GM23338 (cell line): ENCODE results near the gene NNAT.

ENCODE experiments used
- EZH2 ChIP-seq: fragments of 200-600 bp; sonication (generic); IDR thresholded peaks from one replicate; pipeline ENCODE4 v1.8.0; 2017; ENCODE audit warnings: antibody characterized with exemption, mild to moderate bottlenecking, low read depth; ENCODE audit not compliant: unreplicated experiment
- NANOG ChIP-seq: IDR thresholded peaks from 2 replicates; pipeline ENCODE4 v1.6.1; 2016; ENCODE audit warnings: antibody characterized with exemption, borderline replicate concordance
- POLR2AphosphoS5 ChIP-seq: IDR thresholded peaks from 2 replicates; pipeline ENCODE4 v1.6.1; 2016; ENCODE audit warnings: antibody characterized with exemption, low read depth
- STAT1 ChIP-seq: IDR thresholded peaks from one replicate; pipeline ENCODE4 v1.6.1; 2016; ENCODE audit warnings: antibody characterized with exemption; ENCODE audit not compliant: unreplicated experiment
- TF ChIP-seq, protein P1 (sequence below), 2 experiments: fragments of 200-600 bp in 1 of 2; sonication (generic) in 1 of 2; conservative IDR thresholded peaks; 2 replicates each; pipeline versions ENCODE4 v1.5.1 to v1.6.1; 2016 to 2017; ENCODE audit warnings: antibody characterized with exemption in 2 of 2, low read depth in 2 of 2, mild to moderate bottlenecking in 2 of 2, moderate library complexity in 1 of 2
- TF ChIP-seq, protein P2 (sequence below): IDR thresholded peaks from one replicate; pipeline ENCODE4 v1.6.1; 2018; ENCODE audit warnings: antibody characterized with exemption; ENCODE audit not compliant: unreplicated experiment

DNA sequence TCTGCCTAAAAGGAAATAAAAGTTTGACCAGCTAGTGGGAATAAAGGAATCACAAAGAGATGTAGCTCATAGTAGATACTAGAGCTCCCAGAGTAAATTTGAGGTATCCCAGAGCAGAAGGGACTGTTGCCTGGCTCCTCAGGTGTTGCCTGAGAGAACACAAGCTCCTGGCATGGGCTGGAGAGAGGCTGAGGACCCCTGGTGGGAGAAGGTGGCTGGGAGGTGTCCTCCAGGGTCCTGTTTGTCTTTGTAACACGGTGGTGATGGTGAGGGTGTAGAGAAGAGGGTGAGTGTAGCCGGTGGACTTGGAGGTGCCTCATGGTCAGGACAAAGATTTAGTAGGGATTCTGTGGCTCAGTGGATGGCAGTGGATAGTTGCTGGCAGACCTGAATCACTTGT lies 28.1 kb upstream of the NNAT start:
- TF ChIP-seq, protein P1, sequence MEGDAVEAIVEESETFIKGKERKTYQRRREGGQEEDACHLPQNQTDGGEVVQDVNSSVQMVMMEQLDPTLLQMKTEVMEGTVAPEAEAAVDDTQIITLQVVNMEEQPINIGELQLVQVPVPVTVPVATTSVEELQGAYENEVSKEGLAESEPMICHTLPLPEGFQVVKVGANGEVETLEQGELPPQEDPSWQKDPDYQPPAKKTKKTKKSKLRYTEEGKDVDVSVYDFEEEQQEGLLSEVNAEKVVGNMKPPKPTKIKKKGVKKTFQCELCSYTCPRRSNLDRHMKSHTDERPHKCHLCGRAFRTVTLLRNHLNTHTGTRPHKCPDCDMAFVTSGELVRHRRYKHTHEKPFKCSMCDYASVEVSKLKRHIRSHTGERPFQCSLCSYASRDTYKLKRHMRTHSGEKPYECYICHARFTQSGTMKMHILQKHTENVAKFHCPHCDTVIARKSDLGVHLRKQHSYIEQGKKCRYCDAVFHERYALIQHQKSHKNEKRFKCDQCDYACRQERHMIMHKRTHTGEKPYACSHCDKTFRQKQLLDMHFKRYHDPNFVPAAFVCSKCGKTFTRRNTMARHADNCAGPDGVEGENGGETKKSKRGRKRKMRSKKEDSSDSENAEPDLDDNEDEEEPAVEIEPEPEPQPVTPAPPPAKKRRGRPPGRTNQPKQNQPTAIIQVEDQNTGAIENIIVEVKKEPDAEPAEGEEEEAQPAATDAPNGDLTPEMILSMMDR (conservative IDR thresholded peaks at IDR 0.05; ENCODE audit: low read depth in 2 of 2): peak in 1 of 2 experiments; percentile 25; a peak in 2 of 4 replicates
- TF ChIP-seq POLR2AphosphoS5: no peak
- no peak for TF ChIP-seq EZH2
- TF ChIP-seq NANOG: no peak
- TF ChIP-seq STAT1: no peak
- TF ChIP-seq, protein P2, sequence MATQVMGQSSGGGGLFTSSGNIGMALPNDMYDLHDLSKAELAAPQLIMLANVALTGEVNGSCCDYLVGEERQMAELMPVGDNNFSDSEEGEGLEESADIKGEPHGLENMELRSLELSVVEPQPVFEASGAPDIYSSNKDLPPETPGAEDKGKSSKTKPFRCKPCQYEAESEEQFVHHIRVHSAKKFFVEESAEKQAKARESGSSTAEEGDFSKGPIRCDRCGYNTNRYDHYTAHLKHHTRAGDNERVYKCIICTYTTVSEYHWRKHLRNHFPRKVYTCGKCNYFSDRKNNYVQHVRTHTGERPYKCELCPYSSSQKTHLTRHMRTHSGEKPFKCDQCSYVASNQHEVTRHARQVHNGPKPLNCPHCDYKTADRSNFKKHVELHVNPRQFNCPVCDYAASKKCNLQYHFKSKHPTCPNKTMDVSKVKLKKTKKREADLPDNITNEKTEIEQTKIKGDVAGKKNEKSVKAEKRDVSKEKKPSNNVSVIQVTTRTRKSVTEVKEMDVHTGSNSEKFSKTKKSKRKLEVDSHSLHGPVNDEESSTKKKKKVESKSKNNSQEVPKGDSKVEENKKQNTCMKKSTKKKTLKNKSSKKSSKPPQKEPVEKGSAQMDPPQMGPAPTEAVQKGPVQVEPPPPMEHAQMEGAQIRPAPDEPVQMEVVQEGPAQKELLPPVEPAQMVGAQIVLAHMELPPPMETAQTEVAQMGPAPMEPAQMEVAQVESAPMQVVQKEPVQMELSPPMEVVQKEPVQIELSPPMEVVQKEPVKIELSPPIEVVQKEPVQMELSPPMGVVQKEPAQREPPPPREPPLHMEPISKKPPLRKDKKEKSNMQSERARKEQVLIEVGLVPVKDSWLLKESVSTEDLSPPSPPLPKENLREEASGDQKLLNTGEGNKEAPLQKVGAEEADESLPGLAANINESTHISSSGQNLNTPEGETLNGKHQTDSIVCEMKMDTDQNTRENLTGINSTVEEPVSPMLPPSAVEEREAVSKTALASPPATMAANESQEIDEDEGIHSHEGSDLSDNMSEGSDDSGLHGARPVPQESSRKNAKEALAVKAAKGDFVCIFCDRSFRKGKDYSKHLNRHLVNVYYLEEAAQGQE: no peak
